MM.1S (cell line): Measurements from ENCODE around the gene IQSEC1.

ENCODE experiments used
- EZH2phosphoT487 ChIP-seq: fragments of 300-600 bp; sonication (generic); IDR thresholded peaks from 2 replicates; pipeline ENCODE4 v1.6.1; 2018; ENCODE audit warnings: antibody characterized with exemption, low read length
- TF ChIP-seq, protein P1 (sequence below): fragments of 300-600 bp; sonication (generic); IDR thresholded peaks from 2 replicates; pipeline ENCODE4 v1.5.1; 2016; ENCODE audit warnings: antibody characterized with exemption, low read length, mixed read lengths

DNA sequence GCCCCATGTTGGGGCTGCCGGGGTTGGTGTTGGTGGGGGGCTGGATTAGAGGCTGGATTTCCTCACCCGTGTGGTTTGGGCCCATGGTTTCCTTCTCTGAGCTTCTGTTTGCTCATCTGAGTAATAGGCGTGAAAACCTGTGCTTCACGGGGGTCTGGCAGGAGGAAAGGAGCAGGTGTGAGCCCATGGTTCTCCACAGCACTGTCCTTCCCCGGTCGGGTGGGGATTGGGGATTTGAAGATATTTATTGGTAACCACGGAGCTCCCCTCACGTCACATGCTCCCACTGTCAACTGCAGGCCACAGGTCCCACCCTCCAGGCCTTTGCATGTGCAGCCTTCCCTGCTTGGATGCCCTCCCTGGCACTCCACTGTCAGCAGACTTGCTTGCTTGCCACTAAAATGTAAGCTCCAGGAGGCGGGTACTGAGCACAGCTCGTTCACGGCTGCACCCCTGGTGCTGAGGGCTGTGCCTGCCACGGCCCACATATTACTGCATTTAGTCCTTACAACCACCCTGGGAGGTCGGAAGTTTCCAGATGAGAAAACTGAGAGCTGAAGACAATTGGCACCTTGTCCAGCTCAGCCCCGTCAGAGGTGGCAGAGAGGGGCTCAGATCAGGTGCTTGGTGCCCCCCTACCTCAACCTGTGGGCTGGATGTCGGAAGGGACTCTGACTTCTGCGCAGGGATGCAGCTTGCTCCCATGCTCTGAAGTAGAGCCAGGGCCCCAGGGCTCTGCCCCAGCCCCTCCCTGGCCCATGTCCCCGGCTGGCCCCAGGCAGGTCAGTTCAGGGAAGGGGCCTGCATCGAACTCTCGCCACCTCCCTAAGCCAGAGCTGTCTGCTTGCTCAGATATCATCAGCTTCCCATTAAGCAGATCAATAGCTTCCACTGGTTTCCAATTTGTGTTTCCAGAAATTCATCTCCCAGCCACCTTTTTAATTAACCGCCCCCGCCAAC, 29.4 kb upstream of the IQSEC1 start:
- TF ChIP-seq, protein P1, sequence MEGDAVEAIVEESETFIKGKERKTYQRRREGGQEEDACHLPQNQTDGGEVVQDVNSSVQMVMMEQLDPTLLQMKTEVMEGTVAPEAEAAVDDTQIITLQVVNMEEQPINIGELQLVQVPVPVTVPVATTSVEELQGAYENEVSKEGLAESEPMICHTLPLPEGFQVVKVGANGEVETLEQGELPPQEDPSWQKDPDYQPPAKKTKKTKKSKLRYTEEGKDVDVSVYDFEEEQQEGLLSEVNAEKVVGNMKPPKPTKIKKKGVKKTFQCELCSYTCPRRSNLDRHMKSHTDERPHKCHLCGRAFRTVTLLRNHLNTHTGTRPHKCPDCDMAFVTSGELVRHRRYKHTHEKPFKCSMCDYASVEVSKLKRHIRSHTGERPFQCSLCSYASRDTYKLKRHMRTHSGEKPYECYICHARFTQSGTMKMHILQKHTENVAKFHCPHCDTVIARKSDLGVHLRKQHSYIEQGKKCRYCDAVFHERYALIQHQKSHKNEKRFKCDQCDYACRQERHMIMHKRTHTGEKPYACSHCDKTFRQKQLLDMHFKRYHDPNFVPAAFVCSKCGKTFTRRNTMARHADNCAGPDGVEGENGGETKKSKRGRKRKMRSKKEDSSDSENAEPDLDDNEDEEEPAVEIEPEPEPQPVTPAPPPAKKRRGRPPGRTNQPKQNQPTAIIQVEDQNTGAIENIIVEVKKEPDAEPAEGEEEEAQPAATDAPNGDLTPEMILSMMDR: no peak
- TF ChIP-seq EZH2phosphoT487: no peak
